Omental fat pad (tissue), 4 donors: ENCODE results near the gene NKAIN2. TPM values are rescaled to one million over a fixed set of nuclear protein-coding genes. Genes with fewer than 3 reads are reported as not detected.
"Not testable (repeated sequence)": the region's sequence is repeated elsewhere in the genome, so short reads cannot be mapped to it uniquely, and the experiment has no call there.

Experiments used
- ATAC-seq: fragments of 150-250 bp; one replicate; pipeline ENCODE4 v1.9.1; 2016; ENCODE audit warnings: mild to moderate bottlenecking, moderate library complexity; ENCODE audit not compliant: low FRiP score
- DNase-seq: peaks from one replicate; pipeline ENCODE4 v3.0.0-alpha.2; 2019; ENCODE audit warnings: low spot score
- total RNA-seq, 4 donors: library from RNA; depleted of rRNA; stranded (reverse); fragments of >200 nt; gene quantifications; one replicate each; pipeline ENCODE4 v1.1.0, GENCODE V29; 2016
- TF ChIP-seq, protein P1 (sequence below), 3 donors: fragments of 450-650 bp; IDR thresholded peaks; one replicate each; pipeline ENCODE4 v1.5.1; 2016 to 2017; ENCODE audit warnings: antibody characterized with exemption in 3 of 3, mild to moderate bottlenecking in 3 of 3, moderate library complexity in 2 of 3

NKAIN2 gene
- total RNA-seq, 4 donors from 2014 or later, result not detected

DNA sequence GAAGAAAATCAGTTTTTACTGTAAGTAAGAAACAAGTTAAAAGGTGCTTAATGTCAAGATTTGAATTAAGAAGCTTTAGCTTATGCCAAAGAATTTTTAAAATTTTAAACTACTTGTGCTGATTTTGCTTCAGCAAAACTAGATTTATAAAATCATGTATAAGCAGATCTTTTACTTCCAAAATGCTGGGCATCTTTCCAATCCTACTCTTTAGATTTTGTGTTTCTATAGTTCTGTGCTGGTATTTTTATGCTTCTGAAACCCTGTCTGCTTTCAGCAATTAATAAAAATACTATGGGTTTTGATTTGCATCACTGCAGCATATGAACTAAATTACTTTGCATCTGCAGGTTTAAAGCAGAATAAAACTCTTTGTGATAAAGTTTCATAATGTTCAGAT is 920.0 kb downstream of the NKAIN2 start:
- DNase-seq (no peak), ATAC-seq (no peak)
- TF ChIP-seq, protein P1, sequence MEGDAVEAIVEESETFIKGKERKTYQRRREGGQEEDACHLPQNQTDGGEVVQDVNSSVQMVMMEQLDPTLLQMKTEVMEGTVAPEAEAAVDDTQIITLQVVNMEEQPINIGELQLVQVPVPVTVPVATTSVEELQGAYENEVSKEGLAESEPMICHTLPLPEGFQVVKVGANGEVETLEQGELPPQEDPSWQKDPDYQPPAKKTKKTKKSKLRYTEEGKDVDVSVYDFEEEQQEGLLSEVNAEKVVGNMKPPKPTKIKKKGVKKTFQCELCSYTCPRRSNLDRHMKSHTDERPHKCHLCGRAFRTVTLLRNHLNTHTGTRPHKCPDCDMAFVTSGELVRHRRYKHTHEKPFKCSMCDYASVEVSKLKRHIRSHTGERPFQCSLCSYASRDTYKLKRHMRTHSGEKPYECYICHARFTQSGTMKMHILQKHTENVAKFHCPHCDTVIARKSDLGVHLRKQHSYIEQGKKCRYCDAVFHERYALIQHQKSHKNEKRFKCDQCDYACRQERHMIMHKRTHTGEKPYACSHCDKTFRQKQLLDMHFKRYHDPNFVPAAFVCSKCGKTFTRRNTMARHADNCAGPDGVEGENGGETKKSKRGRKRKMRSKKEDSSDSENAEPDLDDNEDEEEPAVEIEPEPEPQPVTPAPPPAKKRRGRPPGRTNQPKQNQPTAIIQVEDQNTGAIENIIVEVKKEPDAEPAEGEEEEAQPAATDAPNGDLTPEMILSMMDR (IDR thresholded peaks at IDR 0.05), result no peak

DNA sequence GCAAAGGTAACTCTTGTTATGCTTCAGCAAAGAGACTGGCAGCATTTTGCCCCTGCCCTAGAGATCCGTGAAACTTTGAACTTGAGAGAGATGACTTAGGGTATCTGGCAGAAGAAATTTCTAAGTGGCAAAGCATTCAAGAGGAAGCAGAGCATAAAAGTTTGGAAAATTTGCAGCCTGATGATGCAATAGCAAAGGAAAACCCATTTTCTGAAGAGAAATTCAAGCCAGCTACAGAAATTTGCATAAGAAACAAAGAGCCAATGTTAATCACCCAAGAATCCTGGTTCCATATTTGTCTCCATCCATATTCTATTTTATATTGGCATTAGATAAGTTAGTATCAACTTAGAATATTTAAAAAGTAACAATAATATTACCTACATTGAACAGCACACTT is 934.1 kb downstream of the NKAIN2 start:
- DNase-seq, ATAC-seq: not testable (repeated sequence)

- TF ChIP-seq, protein P1 (IDR thresholded peaks at IDR 0.05), result no peak
- ATAC-seq (peak; percentile 81), DNase-seq (no peak)
These were observed 934.8 kb downstream of the NKAIN2 start for GRCh38 chr6:124738482-124738881.

DNA sequence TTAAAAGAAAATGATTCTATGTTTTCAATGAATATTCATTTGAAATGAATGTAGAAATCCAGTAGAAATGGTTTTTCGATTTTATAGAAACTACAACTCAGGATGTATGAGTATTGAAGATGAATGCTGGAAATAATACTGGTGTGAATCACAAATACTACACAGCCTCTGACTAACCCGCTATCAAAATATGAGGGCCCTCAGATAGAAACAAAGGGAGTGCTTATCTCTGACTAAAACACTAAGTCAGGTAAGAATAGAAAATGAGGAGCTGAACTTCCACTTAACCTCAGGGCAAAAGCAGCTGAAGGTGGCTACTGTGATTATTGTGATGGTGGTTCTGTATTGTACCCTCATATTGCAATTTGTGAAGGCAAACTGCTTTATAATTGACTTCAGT is 937.7 kb downstream of the NKAIN2 start:
- TF ChIP-seq, protein P1 (IDR thresholded peaks at IDR 0.05), result no peak
- ATAC-seq (no peak), DNase-seq (no peak)

- ATAC-seq, result no peak
- TF ChIP-seq, protein P1 (IDR thresholded peaks at IDR 0.05), result no peak
- no peak for DNase-seq
These were observed 939.3 kb downstream of the NKAIN2 start for GRCh38 chr6:124742971-124743370.

- no peak for ATAC-seq
- TF ChIP-seq, protein P1 (IDR thresholded peaks at IDR 0.05), result no peak
- no peak for DNase-seq
These were observed 939.8 kb downstream of the NKAIN2 start for GRCh38 chr6:124743420-124743819.

DNA sequence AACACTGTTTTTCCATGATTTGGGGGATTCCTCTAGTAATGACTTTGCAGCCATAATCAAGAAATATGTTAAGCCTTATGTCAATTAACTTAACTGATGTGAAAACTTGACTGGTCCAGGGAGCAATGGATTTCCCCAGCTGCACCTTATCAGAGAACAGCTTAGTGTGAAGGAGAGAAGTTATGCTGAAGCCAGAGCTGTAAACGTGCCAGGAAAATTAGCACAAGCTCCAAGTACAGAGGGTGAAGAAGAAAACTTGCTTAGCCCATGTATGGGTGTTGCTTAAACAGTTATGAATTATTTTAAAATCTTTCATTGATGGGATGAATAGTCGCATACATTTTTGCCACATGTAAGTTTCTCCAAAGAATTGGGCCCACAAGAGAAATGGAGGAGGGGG is 943.7 kb downstream of the NKAIN2 start:
- ATAC-seq, result no peak
- DNase-seq, result no peak
- TF ChIP-seq, protein P1 (IDR thresholded peaks at IDR 0.05), result no peak

- ATAC-seq, result no peak
- TF ChIP-seq, protein P1 (IDR thresholded peaks at IDR 0.05), result no peak
- no peak for DNase-seq
These were observed 945.1 kb downstream of the NKAIN2 start for GRCh38 chr6:124748778-124749177.
